ENCODE results near the gene LDAF1.

DNA sequence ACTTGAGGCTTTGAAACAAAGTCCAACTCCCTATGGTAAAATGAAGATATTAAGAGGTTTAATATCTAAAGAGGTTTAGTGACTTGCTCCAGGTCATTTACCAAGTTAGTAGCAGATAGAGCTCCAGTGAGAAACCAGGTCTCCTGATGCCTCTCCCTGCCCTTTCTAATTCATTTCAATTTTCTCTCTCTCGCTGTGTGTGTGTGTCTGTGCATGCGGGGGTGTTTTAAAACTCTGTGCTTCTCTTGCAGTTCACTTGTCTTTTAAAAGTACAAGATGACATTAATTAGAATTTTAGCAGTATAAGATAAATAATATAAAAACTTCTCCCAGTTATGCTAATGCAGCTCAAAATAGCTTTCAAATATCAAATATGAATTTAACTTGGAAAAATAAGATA lies 61.1 kb downstream of the LDAF1 start:
- TF ChIP-seq POLR2A (IDR thresholded peaks at IDR 0.05; ENCODE audit: low read depth, low read length), result no peak
- no peak for TF ChIP-seq TAF1 (IDR thresholded peaks at IDR 0.05; ENCODE audit: borderline replicate concordance, low read depth, low read length)
- no peak for TF ChIP-seq POLR2AphosphoS5 (IDR thresholded peaks at IDR 0.05; ENCODE audit: low read depth, low read length)
